NT2/D1 (cell line): Measurements from ENCODE around the gene GABRB3.

Source experiments
- DNase-seq: peaks from one replicate; pipeline ENCODE4 v3.0.0-alpha.2; 2011; ENCODE audit warnings: low read depth, low spot score
- H3K27me3 ChIP-seq: 2 replicates; pipeline ENCODE4 v1.6.0; 2011; ENCODE audit warnings: mild to moderate bottlenecking; ENCODE audit not compliant: insufficient read length, insufficient read depth
- H3K36me3 ChIP-seq: 2 replicates; pipeline ENCODE4 v1.6.1; 2011; ENCODE audit warnings: mild to moderate bottlenecking, low read length, mixed read lengths; ENCODE audit not compliant: insufficient read depth, insufficient read length
- H3K4me1 ChIP-seq: 2 replicates; pipeline ENCODE4 v1.5.1; 2011; ENCODE audit not compliant: insufficient read depth, insufficient read length
- H3K4me3 ChIP-seq: 2 replicates; pipeline ENCODE4 v1.5.1; 2011; ENCODE audit warnings: low read depth; ENCODE audit not compliant: insufficient read length
- H3K9ac ChIP-seq: 2 replicates; pipeline ENCODE4 v1.6.0; 2011; ENCODE audit warnings: low read depth; ENCODE audit not compliant: insufficient read length
- H3K9me3 ChIP-seq: 2 replicates; pipeline ENCODE4 v1.5.1; 2011; ENCODE audit warnings: mild to moderate bottlenecking, low read length; ENCODE audit not compliant: insufficient read depth
- SUZ12 ChIP-seq: IDR thresholded peaks from 2 replicates; pipeline ENCODE4 v1.6.1; 2011; ENCODE audit not compliant: insufficient read length, insufficient read depth; ENCODE audit errors: extremely low read depth
- YY1 ChIP-seq: IDR thresholded peaks from 2 replicates; pipeline ENCODE4 v1.6.1; 2011; ENCODE audit not compliant: insufficient read length, insufficient read depth
- ZNF274 ChIP-seq: IDR thresholded peaks from 2 replicates; pipeline ENCODE4 v1.6.1; 2011; ENCODE audit warnings: mild to moderate bottlenecking, low read depth, low read length

Gene GABRB3

GRCh38 chr15:26628879-26629529 is 143.9 kb downstream of the GABRB3 start:
- Histone ChIP-seq H3K27me3 (no peaks in the 10 kb centered on the region), H3K4me3 (no peak overlapping the region), H3K4me1 (no peaks in the 10 kb centered on the region), H3K9ac (no peak overlapping the region), H3K36me3 (peaks cover 4% of the 10 kb centered on the region), H3K9me3 (no peaks in the 10 kb centered on the region; the same call in 1 of the 2 replicates)
- no peak for TF ChIP-seq YY1
- TF ChIP-seq ZNF274 = no peak
- TF ChIP-seq SUZ12 = no peak
- DNase-seq = no peak

DNA sequence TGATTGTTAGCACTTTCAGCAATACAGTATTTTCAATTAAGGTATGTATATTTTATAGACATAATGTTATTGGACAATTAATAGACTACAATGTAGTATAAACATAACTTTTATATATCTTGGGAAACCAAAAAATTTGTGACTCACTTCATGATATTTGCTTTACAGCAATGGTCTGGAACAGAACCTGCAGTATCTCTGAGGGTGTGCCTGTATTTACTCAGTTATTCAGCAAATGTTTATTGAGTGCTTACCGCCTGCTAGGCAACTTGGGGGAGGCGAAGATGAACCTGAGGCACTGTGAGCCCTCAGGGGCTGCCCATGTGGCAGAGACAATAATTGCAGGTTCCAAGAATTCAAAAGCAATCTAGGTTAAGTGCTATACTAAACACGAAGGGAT is 144.8 kb downstream of the GABRB3 start:
- Histone ChIP-seq H3K27me3 (no peaks in the 10 kb centered on the region), H3K9me3 (no peaks in the 10 kb centered on the region; the same call in 1 of the 2 replicates), H3K9ac (no peak overlapping the region), H3K36me3 (peaks cover 4% of the 10 kb centered on the region), H3K4me3 (no peak overlapping the region), H3K4me1 (no peaks in the 10 kb centered on the region)
- TF ChIP-seq YY1 (no peak), ZNF274 (no peak), SUZ12 (no peak)
- no peak for DNase-seq

GRCh38 chr15:26624128-26624527 is 148.7 kb downstream of the GABRB3 start:
- H3K9me3 ChIP-seq = no peaks in the 10 kb centered on the region; the same call in 1 of the 2 replicates
- no peaks in the 10 kb centered on the region for H3K27me3 ChIP-seq
- no peak for DNase-seq

DNA sequence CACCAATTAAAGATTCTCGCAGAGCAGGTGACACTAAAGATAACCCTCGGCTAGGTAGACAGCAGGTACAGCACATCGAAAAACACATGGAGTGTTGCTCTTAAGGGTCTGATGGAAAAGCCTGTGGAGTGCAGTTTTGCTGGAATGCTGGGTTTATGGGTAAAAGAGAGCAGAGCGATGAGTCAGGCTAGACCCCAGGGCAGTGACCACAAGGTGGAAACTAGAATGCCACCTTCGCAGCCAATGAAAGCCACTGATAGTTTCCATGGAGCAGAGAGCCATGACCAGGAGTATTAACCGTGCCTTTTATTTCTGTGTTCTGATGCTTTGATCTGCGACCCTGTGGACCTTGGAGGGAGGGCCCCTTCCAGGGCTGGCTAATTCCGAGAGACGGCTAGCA is 149.8 kb downstream of the GABRB3 start:
- DNase-seq = no peak
- Histone ChIP-seq H3K36me3 (peaks cover 18% of the 10 kb centered on the region), H3K4me1 (peaks cover 2% of the 10 kb centered on the region), H3K27me3 (no peaks in the 10 kb centered on the region), H3K9me3 (no peaks in the 10 kb centered on the region), H3K4me3 (no peak overlapping the region), H3K9ac (no peak overlapping the region)
- TF ChIP-seq SUZ12 = no peak
- TF ChIP-seq YY1 = no peak
- no peak for TF ChIP-seq ZNF274

More at GRCh38 chr15:26624128-26624527, 148.7 kb downstream of the GABRB3 start:
- Histone ChIP-seq H3K36me3 (peaks cover 18% of the 10 kb centered on the region), H3K4me3 (no peak overlapping the region), H3K9ac (no peak overlapping the region), H3K4me1 (peaks cover 2% of the 10 kb centered on the region)
- TF ChIP-seq SUZ12 (no peak), YY1 (no peak), ZNF274 (no peak)

- no peak for TF ChIP-seq YY1
- no peak for TF ChIP-seq ZNF274
- TF ChIP-seq SUZ12 = no peak
- Histone ChIP-seq H3K27me3 (no peaks in the 10 kb centered on the region), H3K9me3 (no peaks in the 10 kb centered on the region), H3K9ac (no peak overlapping the region), H3K36me3 (peaks cover 18% of the 10 kb centered on the region), H3K4me3 (no peak overlapping the region), H3K4me1 (peaks cover 2% of the 10 kb centered on the region)
- no peak for DNase-seq
Observed at GRCh38 chr15:26621816-26622215, 151.1 kb downstream of the GABRB3 start.

DNA sequence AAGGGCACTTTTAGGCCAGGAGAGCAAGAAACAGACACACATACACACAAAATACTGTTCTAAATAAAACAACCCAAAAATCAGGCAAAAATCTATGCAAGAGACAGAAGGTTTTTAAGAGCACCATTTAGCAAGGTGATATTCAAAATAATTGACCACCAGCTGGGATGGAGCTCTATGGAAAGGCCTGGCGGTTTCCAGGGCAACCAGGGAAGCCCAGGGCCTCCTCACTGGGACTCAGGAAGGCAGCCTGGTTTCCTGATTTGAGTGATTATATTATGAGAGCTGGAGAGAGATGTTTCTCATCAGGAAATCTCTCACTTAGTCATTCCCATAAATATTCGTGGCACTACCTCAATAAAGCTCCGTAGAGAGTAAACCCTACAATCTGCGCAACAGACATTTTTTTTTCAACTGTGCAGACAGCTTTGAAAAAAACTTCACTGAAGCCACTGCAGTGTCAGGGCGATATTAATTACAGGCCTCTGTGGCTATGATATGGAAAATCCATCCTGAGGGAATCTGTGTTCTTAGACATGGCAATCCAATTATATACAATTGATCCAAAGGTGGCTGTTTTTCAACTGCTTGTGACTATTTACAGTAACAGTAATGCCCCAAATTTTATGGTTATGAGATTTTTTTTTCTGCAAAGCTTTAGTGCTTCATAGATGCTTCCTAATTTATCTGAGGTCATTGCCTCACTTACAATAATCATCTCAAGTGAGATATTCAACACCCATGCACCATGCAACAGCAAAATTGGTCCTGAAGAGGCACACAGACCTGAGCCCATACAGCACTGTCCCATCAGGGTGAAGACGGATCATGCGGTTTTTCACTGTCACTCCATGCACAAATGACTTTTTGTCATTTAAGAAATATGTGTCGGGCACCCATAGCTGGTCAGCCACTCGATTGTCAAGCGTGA is 152.1 kb downstream of the GABRB3 start:
- no peak for DNase-seq
- TF ChIP-seq SUZ12 (no peak), ZNF274 (no peak)
- Histone ChIP-seq H3K36me3 (peaks cover 20% of the 10 kb centered on the region), H3K27me3 (no peaks in the 10 kb centered on the region), H3K9ac (no peak overlapping the region), H3K9me3 (no peaks in the 10 kb centered on the region), H3K4me3 (no peak overlapping the region), H3K4me1 (peaks cover 2% of the 10 kb centered on the region)

- TF ChIP-seq ZNF274 (no peak), SUZ12 (no peak), YY1 (no peak)
- no peaks in the 10 kb centered on the region for H3K4me1 ChIP-seq
- H3K4me3 ChIP-seq = no peak overlapping the region
- DNase-seq = no peak
- peaks cover 3% of the 10 kb centered on the region for H3K9me3 ChIP-seq
- H3K9ac ChIP-seq = no peak overlapping the region
- H3K27me3 ChIP-seq = no peaks in the 10 kb centered on the region
- H3K36me3 ChIP-seq = peaks cover 20% of the 10 kb centered on the region
Observed at GRCh38 chr15:26615927-26616302, 157.0 kb downstream of the GABRB3 start.
